ENCODE results near the gene CCDC198.

CCDC198 gene, protein sequence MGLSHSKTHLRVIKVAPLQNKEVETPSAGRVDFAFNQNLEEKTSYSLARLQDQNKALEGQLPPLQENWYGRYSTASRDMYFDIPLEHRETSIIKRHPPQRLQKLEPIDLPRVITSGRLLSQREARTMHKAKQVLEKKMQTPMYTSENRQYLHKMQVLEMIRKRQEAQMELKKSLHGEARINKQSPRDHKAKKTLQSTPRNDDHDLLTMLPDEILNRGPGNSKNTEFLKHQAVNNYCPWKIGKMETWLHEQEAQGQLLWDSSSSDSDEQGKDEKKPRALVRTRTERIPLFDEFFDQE

DNA sequence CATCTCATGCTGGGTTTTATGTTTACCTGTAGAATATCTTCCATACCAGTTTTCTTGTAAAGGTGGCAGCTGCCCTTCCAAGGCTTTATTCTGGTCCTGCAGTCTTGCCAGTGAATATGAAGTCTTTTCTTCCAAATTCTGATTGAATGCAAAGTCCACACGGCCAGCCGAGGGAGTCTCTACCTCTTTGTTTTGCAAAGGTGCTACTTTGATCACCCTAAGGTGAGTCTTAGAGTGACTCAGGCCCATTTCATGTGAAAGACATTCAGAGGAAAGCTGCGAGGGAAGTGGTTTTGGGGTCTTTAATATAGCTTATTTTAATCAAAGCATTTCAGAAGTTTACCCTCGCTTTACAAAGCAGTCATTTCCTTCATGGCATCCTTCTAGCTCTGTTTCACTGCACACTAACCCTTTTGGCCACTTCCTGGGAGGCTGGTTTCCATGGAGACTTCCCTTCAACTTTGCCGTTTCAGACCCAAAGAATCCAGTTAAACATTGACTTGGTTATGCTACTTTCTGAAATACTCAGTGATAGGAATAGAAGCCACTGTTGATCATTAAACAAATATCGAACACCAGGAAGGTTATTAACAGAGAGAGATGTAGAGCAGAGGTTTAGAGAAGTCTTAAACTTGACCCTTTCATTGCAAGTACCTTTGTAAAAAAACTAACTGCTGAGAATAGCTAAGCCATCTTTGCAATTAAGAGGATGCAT lies at the start of gene CCDC198:
CCDC198 (minus strand) TSS at position 391 of the 715 bp plus-strand sequence; CDS start at position 249, 142 bp downstream.
- DNase-seq: no peak

DNA sequence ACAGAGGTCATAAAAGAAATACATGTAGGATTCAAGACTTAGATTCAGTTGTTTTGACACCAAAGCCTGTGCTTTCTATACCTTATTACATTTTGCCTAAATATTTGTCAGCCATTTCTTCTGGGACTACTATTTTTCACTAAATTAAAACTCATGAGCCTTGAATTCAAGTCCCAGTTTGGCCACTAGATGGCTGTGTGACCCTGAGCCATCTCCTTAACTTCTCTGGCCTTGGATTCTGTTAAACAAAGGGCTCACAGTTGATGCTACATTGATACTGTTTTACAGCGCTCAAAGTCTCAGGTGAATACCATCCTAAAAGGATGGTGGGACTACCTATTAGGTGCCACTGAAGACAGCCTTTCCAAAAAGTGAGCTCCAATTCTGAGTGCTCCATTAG lies 39.6 kb upstream of the CCDC198 start:
- DNase-seq: no peak

DNA sequence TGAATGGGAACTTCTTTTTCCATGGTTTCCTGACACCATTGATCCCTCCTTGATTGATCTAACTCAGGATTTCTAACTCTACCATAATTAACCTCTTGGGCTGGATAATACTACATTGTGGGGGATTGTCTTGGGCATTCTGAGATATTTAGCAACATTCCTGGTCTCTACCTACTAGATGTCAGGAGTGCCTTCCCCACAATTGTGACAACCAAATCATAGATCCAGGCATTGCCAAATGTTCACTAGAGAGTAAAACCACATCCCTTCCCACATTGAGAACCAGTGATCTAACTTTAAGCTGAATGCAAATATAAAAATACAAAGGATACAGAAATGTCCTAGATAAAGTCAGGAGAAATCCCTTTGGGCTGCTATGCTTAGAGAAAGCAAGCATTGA lies 36.9 kb upstream of the CCDC198 start:
- DNase-seq: no peak

DNA sequence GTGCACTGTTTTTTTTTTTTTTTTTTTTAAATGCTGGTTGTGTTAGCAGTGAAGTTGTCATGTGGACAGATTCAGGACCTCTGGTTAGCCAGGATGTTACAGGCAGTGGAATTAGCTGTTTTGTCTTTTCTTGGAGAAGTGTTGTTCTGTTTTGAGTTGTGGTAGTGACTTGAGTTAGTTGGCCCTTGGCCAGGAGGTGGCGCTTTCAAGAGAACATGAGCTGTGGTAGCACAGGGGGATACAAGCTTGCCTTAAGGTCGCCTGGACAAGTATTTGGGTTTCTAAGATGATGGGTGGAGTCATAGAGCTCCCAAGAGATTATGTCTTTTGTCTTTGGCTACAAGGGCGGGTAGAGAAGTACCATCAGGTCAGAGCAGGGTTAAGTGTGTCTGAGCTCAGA lies 33.3 kb upstream of the CCDC198 start:
- DNase-seq: no peak

DNA sequence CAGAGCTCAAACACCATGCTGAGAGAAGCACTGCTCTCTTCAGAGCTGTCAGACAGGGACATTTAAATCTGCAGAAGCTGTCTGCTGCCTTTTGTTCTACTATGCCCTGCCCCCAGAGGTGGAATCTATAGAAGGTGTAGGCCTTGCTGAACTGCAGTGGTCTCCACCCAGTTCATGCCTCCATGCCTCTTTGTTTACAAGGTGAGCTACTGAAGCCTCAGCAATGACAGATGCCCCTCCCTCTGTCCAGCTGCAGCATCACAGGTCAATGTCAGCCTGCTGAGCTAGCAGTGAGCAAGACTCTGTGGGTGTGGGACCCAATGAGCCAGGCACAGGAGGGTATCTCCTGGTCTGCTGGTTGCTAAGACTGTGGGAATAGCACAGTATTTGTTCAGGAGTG lies 25.4 kb upstream of the CCDC198 start:
- no peak for DNase-seq

DNA sequence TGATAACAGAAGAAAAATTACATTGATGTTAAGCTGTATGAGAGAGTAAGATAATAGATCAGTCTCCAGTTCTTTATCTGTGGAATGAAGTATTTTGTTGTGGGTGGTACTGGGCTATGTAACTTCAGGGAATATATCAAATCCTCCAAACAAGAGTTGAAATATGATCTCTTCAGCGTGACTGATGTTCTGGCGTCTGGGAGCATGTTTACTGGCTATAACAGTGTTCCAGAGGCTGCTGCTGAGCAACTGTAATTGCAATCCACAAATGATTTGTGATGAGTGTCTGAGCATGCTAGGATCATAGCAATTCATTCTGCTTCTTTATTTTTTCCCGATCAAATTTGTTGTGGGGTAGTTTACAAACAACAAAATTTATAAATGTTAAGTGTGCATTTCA lies 18.6 kb upstream of the CCDC198 start:
- DNase-seq: no peak

DNA sequence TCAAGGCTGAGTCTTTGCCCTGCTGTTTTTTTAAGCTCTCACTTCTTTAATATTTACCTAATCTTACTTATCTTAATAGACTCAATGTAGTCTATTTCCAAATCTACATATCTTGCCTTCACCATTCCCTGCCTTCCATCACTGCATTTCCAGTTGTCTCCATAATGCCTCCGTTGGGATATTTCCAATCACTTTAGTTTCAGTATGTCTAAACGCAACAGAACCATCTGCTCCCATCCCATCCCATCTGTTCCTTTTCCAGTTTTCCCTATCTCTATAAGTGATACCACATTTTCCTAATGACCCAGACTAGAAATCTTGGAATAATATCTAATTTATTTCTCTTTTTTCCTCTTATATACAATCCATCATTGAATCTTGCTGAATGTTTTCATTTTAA lies 15.1 kb upstream of the CCDC198 start:
- DNase-seq: no peak

DNA sequence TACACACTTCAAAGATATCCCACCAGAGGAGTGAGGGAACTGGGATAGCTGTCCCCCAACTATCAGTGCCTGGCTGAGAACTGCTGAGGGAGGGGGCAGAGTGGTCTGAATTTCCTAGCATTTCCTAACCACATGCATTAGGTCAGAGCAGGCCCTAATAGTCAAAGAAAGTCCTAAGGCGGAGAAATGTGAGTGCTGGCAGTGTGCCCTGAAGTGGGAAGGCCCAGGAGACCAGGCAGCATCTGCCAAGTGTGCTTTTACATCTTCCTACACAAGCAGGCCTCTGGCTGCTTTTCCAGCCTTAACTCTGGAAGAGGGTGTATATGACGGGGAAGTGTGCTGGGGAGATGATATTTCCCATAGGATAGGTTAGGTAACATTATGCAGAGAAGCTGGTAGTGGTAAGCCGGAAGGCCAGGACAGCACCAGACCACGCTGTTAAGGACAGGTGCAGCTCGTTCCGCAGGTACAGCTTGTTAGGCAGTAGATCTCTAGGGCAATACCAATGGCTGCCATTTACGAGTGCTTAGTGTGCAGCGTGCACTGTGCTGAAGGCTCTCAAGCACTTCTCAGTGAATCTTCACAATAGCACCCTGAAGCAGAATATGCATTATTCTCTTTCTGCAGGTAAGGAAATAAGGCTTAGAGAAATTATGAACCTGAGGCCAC lies 9.1 kb upstream of the CCDC198 start:
- DNase-seq: no peak

DNA sequence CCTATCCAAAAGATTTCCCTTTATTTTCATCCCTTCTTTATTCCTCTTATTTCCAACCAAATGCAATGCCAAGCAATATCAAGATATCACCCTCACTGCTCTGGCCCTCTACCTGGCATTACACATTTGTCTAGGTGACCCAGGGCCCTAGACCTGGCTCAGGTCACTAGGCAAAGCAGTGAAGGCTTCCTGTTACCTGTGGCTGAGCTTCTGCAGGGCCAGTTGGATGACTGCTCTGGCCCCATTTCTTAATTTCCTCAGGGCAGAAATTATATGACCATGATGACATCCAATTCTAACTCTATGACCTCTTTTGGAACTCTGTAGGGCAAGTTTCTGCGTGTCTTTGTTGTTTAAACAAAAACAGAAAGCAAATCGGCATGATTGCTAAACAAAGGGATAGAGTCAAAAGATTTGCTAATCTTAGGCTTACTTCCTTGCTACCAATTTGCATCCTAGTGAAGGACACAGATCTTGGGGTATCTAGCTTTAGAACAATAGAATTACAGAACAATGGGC lies 7.4 kb upstream of the CCDC198 start:
- DNase-seq: no peak

DNA sequence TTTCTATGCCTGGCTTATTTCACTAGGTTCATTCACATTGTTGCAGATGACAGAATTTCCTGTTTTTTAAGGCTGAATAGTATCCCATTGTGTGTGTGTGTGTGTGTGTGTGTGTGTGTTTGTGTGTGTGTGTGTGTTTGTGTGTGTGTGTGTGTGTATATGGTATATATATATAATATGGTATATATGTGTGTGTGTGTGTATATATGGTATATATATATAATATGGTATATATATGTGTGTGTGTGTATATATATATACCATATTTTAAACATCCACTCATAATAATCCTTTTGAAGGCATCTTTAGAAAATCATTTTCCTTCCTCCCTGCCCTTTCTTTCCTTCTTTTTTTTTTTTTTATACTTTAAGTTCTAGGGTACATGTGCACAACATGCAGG lies 5.0 kb upstream of the CCDC198 start:
- DNase-seq: no peak

DNA sequence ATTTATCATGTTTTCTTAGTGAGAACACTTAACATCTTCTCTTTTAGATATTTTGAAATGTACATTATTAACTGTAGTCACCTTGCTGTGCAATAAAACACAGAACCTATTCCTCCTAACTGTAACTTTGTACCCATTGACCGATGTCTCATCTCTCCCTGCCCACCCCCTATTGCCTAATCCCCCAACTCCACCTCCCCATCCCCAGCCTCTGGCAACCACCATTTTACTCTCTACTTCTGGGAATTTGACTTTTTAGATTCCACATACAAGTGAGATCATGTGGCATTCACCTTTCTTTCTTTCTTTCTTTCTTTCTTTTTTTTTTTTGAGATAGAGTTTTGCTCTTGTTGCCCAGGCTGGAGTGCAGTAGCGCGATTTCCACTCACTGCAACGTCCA lies 4.4 kb upstream of the CCDC198 start:
- no peak for DNase-seq

DNA sequence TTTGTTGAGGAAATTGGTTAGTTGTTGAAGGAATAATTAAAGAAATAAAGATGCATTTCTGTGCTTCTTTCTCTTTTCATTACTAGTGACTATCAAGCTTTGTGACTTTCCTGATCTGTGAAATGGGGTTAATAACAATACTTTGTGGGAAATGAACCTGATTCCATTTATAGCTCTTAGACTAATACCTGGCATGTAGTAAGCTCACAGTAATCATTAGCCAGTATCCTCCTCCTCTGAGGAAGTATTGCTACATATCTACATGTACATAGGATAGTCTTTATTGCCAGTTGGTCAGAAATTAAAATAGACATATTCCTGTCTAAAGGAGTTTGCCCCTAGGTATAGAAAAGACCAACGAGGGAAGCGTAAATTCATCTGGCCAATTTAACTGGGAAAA lies 1.8 kb upstream of the CCDC198 start:
- no peak for DNase-seq

DNA sequence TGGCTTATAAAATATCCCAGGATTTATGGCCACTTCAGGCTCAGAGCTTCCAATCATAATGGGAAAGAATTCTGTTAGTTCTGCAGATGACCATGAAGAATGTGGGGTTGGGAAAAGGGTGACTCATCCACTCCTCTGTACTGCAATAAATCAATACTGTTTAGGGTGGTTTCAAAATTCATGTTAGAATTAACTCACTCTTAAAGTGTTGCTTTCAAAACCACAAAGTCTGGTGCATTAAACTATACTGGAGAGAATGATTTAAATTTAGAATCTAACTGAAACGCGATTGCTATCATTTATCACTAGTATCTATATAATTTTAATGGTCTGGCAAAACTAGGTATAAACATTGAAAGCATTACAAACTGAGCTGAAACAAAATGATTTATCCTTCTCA lies 798 bp downstream of the CCDC198 start:
- no peak for DNase-seq

DNA sequence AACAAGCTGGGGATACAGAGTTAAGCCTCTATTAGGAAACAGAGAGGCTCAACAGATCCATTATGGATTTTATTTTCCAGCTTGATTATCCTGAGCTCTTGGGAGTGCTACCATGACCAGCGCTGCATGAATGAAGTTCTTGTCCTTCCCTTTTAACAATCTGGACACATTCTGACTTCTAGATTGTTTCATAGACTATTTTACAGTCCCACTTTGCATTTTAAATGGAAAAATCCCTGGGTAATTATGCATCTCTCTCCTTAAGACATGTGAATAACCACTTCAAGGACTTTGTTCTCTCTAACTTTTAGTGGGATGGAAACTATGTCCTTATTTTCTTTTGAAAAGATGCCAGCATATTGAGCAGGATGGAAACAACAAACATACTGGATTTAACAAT lies 2.0 kb downstream of the CCDC198 start:
- no peak for DNase-seq

DNA sequence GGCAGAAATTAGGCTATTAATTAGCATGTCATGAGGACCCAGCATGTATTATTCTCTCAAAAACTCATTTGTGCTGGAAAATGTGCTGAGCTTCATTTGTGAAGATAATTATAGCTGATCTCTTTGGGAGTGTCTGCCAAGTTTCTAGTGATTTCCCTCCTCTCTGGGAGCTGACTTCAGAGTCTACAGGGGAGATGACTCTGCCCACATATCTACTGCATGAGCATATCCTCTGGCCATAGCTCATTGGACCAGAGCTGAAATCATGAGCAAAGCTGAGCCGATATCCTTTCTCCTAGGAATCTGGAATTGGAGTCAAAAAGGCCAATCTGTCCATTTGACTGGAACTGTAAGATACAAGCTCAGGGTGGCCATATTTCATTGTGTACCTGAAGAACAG lies 5.9 kb downstream of the CCDC198 start:
- DNase-seq: no peak

DNA sequence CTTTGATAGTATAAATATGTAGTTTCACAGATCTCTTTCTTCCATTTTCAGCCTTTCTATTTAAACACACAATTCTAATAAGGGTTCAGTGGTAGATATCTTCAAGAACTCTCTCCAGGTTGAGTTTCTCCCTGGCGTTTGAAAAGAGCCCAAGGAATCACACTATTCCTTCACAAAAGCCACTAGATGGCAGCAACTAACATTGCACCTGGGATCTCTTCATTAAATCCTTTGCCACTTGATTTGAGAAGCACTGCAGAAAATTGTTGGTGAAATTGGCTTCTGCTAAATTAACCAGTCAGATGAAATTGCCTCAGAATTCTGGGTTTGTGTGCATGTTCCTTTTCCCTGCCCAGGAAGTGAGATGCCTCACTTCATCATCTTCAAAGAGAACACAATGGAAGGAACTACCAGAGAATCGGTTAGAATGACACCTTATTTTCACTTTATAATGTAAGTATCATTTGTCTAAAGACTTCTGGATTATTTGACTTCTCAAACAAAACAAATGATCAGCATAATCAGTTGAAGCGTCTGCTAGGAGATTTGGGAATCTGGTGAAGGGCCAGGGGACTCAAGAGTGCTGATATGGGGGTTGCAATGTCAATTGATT lies 6.8 kb downstream of the CCDC198 start:
- DNase-seq: no peak

DNA sequence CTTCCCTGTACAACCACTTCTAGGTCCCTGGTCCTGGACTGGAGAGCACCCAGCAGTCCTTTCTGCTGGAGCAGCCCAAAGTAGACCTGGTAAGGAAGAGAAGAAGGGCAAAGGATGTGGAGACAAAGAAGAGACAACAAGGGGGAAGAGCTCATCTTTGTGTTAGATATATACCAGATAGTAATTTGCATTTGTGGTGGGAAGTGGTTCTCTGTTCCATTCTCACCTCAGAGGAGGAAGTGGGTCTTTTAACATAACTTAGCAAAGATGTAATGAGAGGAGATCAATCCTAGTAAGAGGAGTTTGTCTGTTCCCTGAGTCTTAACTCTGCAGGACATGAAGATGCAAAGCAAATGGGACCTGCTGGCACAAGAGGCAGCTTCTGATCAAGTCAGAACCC lies 8.0 kb downstream of the CCDC198 start:
- no peak for DNase-seq

DNA sequence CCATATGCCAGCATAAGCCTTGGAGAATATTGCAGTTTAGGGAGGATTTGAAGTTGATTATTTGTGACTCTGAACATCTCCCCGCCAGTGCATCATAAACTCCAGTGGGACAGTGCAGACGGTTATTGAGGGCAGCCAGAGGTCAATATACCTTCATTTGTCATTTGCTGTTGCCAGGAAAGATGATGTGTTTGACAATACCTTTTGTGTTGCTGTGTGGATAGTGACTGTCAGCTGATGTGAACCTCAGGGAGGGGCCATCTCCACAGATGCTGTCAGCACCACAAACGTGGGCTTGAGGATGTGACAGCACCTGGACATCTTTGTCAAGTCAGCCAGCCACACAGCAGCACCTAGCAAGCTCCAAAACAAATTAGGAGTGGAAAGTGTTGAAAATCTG lies 11.5 kb downstream of the CCDC198 start:
- no peak for DNase-seq

DNA sequence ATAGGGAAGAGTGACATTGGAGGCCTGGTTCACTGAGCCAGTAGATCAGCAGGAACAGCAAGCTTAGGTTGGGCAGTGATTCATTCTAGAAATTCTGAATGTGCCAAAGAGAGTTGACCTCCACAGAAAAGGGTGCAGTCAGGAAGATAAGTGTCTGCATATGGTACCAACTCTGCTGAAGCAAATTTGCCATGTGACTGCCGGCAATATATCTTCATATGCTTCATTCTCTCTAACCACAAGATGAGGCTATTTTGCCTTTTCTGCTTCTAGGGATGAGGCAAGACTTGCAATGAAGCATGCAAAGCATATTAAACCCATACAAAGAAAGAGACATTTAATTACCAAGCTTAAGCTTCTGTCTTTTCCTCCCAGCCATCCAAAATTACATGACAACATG lies 13.6 kb downstream of the CCDC198 start:
- no peak for DNase-seq

DNA sequence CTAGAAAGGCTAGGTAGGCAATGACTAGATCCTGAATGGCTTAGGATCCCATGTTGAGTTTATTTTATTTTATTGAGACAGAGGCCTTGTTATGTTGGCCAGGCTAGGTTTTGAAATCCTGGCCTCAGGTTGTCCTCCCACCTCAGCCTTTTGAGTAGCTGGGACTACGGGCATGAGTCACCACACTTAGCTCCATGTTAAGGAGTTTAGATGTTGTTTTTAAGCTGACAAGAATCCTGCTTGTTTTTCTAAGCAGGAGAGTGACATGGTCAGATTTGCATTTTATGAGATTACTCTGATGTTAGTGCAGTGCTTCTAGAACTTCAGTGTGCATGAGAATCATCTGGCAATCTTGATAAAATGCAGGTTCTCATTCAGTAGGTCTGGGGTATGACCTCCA lies 14.5 kb downstream of the CCDC198 start:
- no peak for DNase-seq

DNA sequence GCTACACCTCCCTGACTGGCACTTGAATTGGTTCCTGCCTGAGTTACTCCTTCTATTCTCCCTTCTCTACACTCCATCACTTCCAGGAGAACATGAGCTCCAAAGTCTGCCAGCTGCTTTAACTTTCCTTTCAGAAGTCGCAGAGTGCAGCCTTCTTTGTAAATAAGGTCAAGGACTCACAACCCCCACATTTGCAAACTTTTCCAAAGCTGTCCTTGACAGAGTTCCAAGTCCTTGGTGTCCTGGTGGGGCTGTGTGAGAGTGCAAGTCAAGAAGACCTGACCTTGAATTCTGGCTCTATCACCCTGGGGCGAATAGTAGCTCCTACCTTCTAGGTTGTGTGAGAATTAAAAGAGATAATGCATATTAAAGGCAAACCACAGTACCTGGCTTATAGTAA lies 15.6 kb downstream of the CCDC198 start:
- no peak for DNase-seq

DNA sequence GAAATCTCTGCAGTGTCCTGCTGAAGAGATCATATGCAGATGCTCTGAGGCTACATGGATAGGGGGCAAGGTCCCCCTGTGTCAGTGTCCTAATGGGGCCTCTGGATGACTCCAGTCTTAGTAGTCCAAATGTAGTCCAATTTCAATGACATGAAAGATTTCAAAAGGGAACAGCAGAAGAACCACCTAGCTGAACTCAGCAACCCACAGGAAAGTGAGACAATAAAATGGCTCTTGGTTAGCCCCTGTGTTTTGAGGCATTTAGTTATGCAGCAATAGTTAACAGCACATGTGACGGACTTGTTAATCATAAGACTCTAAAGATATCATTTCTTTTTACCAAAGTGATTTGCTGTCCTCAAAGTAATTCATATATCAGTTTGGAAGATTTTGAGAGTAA lies 22.7 kb downstream of the CCDC198 start:
- DNase-seq: no peak

DNA sequence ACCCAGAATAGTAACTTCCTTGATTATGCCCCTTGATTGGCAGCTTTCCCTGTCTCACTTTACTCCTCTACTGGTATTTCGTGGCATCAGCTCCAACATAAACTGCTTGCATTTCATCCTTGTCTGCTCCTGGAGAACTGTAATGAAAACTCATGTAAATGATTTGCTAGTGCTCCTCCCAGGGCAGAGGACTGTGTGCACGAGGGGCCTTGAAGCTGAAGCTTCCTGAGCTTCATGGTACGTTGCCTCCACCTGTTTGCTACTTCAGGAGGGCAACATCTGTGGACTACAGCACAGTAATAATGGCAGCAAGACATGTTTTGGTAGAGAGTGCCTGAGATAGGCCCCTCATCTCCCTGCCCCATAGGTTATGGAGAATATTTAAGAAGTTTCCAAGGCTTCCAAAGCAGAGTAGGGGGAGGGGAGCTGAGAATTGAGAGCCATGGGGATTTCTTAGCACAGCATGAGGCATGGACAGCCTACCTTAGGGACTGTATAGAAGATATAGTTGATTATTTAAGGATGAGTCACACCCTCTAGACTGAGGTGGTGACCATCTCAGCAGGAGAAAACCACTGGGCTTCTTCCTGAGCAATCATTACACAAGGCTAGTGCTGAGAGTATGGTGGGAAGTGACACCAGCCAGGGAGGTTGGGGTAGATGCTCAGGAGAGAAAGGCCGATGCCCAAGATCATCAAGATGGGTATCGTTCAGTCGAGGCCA lies 29.5 kb downstream of the CCDC198 start:
- no peak for DNase-seq

All from KG1 (cell line).